Bladder microvascular endothelial cell (primary cell): ENCODE results near the gene GPR180. TPM values are rescaled to one million over a fixed set of nuclear protein-coding genes. Genes with fewer than 3 reads are reported as not detected.

ENCODE experiments used
- total RNA-seq: library from RNA; depleted of rRNA; stranded (reverse); fragments of >200 nt; gene quantifications from 2 replicates; pipeline ENCODE4 v1.2.3, GENCODE V29; 2014

Gene GPR180
- total RNA-seq: 7.6 and 17.2 TPM in 2 replicates

GRCh38 chr13:94601446-94602431, at the start of gene GPR180:
GPR180 (plus strand) TSS chr13:94601857; CDS start chr13:94601928, 71 bp downstream.

GRCh38 chr13:94595950-94596574, 5.6 kb upstream of the GPR180 start, which contains the start of gene TGDS:
TGDS (minus strand) TSS chr13:94596152; CDS start chr13:94596136, 16 bp downstream.

Other genes starting within 250 kb of the GPR180 start
- gene DCT, start 122.2 kb upstream of the GPR180 start, total RNA-seq: not detected in 2 replicates
- gene TGDS, start 5.7 kb upstream of the GPR180 start, total RNA-seq: 7.6 and 13.3 TPM in 2 replicates
- gene SOX21, start 110.7 kb downstream of the GPR180 start, total RNA-seq: not detected in 2 replicates